HEK293T (cell line): ENCODE measurements around the gene HIRA.

Experiments
- ARNT ChIP-seq: fragments of 450-650 bp; IDR thresholded peaks from 2 replicates; pipeline ENCODE4 v1.6.1; 2017; ENCODE audit warnings: mild to moderate bottlenecking
- BHLHE40 ChIP-seq: fragments of 450-650 bp; IDR thresholded peaks from 2 replicates; pipeline ENCODE4 v1.6.1; 2016; ENCODE audit warnings: mild to moderate bottlenecking, moderate library complexity, borderline replicate concordance
- FOXA1 ChIP-seq: fragments of 450-650 bp; IDR thresholded peaks from 2 replicates; pipeline ENCODE4 v1.6.1; 2016; ENCODE audit warnings: mild to moderate bottlenecking
- FOXM1 ChIP-seq: fragments of 450-650 bp; IDR thresholded peaks from 2 replicates; pipeline ENCODE4 v1.6.1; 2017; ENCODE audit warnings: mild to moderate bottlenecking, borderline replicate concordance
- SP1 ChIP-seq: fragments of 450-650 bp; IDR thresholded peaks from 2 replicates; pipeline ENCODE4 v1.6.1; 2017
- TARDBP ChIP-seq: fragments of 450-650 bp; IDR thresholded peaks from 2 replicates; pipeline ENCODE4 v1.6.1; 2016
- ZNF384 ChIP-seq: fragments of 450-650 bp; IDR thresholded peaks from 2 replicates; pipeline ENCODE4 v1.6.1; 2016

DNA sequence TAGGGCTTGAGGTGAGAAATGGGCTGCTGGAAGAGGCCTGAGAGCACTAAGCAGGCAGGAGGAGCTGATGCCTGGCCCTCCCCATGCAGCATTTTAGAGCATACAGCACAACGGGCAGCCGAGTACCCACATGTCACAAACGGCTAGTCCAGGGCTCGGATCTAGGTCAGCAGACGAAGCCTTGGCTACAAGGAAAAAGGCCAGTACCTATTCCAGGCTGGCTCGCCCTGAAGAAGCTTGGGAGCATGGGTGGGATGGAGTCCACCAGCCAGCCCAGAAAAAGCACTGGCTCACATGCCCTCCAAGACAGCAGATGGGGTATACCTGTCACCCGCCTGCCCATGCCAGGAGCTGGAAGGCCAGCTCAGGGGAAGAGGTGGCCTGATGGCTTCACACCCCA, 37.9 kb upstream of the HIRA start:
- TF ChIP-seq FOXM1 (no peak), ARNT (no peak), FOXA1 (no peak), SP1 (no peak), TARDBP (no peak), BHLHE40 (no peak), ZNF384 (no peak)
